ENCODE results near the gene SLC39A7.
A peak's percentile ranks its signal among the peaks of the same experiment; 100 is the strongest.

SLC39A7 gene

DNA sequence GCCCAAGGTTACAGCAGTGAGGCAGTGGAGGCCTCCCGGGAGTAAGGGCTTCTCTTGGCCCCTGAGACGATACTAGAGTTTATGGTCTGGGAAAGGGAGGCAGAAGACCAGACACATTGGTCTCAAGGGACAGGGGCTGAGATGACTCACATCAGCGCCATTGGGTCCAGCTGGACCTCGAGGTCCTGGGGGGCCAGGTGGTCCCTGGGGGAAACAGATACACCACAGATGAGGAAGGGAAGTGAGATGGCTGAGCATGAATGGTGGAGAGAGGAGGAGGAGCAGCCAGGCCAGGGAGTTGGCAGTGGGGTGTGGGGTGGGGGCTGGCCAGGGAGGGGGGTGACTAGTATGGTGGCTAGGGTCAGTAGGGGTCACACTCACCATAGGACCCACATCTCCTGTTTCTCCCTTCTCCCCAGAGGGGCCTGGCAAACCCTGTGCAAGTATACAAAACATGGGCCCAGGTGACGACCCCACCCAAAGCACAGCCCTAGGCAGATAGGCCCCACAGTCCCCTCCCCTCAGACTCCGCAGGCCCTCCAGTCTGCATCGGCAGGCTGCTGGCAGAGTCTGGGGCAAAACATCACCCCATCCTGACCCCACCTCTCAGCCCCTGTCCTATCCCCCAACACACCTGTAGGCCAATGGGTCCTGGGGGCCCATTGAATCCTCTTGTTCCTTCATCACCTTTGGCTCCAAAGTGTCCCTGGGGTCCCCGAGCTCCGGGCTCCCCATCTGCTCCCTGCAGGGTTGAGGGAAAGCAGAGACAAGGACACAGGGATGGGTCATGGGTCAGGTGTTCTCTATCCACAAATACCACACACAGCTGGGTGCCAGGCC lies 30.3 kb upstream of the SLC39A7 start:
- no peak overlapping the region for H3K4me3 ChIP-seq (replicated peaks in 1 of 2; ENCODE audit: low read depth in 2 of 2, low read length in 2 of 2)
- TF ChIP-seq CTCF (IDR thresholded peaks at IDR 0.05; ENCODE audit: low read depth, low read length): no peak
- DNase-seq (ENCODE audit: low read depth in 2 of 2): no peak

GRCh38 chr6:33171016-33171879 lies 29.4 kb upstream of the SLC39A7 start:
- DNase-seq (ENCODE audit: low read depth in 2 of 2): no peak
- H3K4me3 ChIP-seq (replicated peaks in 1 of 2; ENCODE audit: low read depth in 2 of 2, low read length in 2 of 2): no peak overlapping the region
- TF ChIP-seq CTCF (IDR thresholded peaks at IDR 0.05; ENCODE audit: low read depth, low read length): no peak

GRCh38 chr6:33171880-33172687 lies 28.6 kb upstream of the SLC39A7 start:
- no peak for DNase-seq (ENCODE audit: low read depth in 2 of 2)
- no peak for TF ChIP-seq CTCF (IDR thresholded peaks at IDR 0.05; ENCODE audit: low read depth, low read length)
- no peak overlapping the region for H3K4me3 ChIP-seq (replicated peaks in 1 of 2; ENCODE audit: low read depth in 2 of 2, low read length in 2 of 2)

DNA sequence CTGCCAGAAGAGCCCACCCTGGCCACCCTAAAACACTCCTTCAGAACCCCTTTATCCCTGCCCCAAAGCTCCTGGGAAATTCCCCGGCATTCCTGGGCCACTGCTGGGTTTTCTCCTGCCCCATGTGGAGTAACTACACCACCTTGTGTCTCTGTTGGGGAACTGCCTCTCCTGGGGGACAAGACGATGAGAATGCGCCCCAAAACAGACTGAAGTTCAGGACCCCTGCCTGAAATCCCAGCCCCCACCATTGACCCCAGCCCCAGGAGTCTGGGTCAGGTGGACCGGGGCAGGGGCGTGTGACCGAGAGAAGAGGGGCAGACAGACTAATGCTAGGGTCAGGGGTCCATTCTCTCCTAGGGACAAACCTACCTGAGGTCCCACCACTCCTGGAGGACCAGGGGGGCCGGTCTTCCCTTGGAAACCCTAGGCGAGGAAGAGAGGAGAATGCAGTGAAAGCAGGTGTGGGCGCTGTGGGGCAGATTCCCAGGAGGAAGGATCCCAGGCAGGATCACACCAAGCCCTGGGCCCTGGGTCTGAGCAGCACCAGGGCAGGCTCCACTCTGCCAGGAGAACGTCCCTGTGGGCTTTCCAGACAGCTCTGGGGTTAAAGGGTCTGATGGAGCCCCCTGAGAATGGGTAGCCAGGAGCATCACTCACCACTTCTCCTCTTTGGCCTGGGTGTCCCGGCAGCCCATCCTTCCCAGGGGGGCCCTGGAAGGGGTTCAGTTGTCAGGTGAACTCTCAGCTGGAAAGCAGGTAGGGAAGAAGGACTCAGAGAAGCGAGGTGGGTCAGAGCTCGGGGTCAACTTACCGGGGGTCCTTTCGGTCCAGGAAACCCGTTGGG lies 27.8 kb upstream of the SLC39A7 start:
- DNase-seq (ENCODE audit: low read depth in 2 of 2): peak; percentile 43 to 55
- TF ChIP-seq CTCF (IDR thresholded peaks at IDR 0.05; ENCODE audit: low read depth, low read length): peak; percentile 82
- H3K4me3 ChIP-seq (replicated peaks in 1 of 2; ENCODE audit: low read depth in 2 of 2, low read length in 2 of 2): no peak overlapping the region

- DNase-seq (ENCODE audit: low read depth in 2 of 2): no peak
- TF ChIP-seq CTCF (IDR thresholded peaks at IDR 0.05; ENCODE audit: low read depth, low read length): no peak
- H3K4me3 ChIP-seq (replicated peaks in 1 of 2; ENCODE audit: low read depth in 2 of 2, low read length in 2 of 2): no peak overlapping the region
These were observed 27.0 kb upstream of the SLC39A7 start for GRCh38 chr6:33173535-33174180.
